ENCODE measurements around the gene TRIM3. TPM values are rescaled to one million over a fixed set of nuclear protein-coding genes. Genes with fewer than 3 reads are reported as not detected.
A peak's percentile ranks its signal among the peaks of the same experiment; 100 is the strongest.

The TRIM3 gene
- total RNA-seq, 1 experiment from 2014 or later, result 20.4 TPM

DNA sequence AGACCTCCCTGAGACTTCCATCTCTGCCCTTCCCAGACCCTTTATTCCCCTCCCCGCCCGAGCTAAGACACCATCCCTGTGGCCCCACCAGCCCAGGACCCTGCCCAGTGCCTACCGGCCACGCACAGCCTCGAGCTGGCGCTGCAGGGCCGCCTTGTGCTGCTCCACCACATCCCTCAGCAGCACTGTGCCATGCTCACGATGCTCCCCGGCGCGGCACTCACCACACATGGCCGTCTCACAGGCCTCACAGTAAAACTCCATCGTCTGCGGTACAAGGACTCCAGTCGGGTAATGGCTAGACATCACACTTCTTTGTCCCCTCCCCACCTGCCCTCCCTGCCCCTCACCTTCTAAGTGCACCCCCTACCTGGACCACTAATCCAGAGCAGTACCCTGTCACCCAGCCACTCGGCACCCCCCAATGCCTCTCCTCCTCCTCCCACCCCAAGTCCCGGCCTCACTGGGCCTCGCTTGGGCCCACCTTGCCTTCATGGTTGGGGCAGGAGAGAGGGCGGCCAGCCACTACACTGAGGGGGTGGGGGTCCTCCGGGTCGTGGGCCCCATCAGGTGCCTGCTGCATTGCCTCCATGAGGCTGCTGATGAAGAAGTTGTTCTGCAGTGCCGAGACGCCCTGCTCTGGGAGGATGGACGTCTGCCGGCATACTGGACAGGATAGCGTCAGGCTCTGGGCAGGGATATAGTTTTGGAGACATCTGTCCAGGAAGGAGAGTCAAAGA, 16.0 kb downstream of the TRIM3 start:
- Histone ChIP-seq H3K27ac (ENCODE audit: low read length) (no peak overlapping the region), H3K9me2 (replicated peaks; ENCODE audit: insufficient read depth, low read length) (no peaks in the 10 kb centered on the region), H2AFZ (ENCODE audit: low read length) (no peak overlapping the region), H3K36me3 (ENCODE audit: insufficient read depth, low read length) (no peaks in the 10 kb centered on the region), H3K4me2 (ENCODE audit: low read depth, low read length, poor library complexity, severe bottlenecking) (no peak overlapping the region), H3K9ac (ENCODE audit: low read length) (no peak overlapping the region), H3K79me2 (ENCODE audit: low read length) (no peaks in the 10 kb centered on the region), H3K9me3 (ENCODE audit: low read length) (no peaks in the 10 kb centered on the region), H3K4me1 (ENCODE audit: low read length) (peaks cover 16% of the 10 kb centered on the region), H3K27me3 (ENCODE audit: low read length) (no peaks in the 10 kb centered on the region), H3K4me3 (ENCODE audit: low read length) (no peak overlapping the region), H4K20me1 (ENCODE audit: insufficient read depth, low read depth, low read length) (no peaks in the 10 kb centered on the region)
- no peak for DNase-seq

- H3K36me3 ChIP-seq (ENCODE audit: insufficient read depth, low read length), result no peaks in the 10 kb centered on the region
- DNase-seq, result no peak
- H3K9me2 ChIP-seq (replicated peaks; ENCODE audit: insufficient read depth, low read length), result no peaks in the 10 kb centered on the region
- no peak overlapping the region for H3K9ac ChIP-seq (ENCODE audit: low read length)
- no peaks in the 10 kb centered on the region for H3K27me3 ChIP-seq (ENCODE audit: low read length)
- H3K27ac ChIP-seq (ENCODE audit: low read length), result no peak overlapping the region
- no peak overlapping the region for H2AFZ ChIP-seq (ENCODE audit: low read length)
- no peaks in the 10 kb centered on the region for H4K20me1 ChIP-seq (ENCODE audit: insufficient read depth, low read depth, low read length)
- H3K9me3 ChIP-seq (ENCODE audit: low read length), result no peaks in the 10 kb centered on the region
- H3K4me1 ChIP-seq (ENCODE audit: low read length), result peaks cover 16% of the 10 kb centered on the region
- H3K79me2 ChIP-seq (ENCODE audit: low read length), result no peaks in the 10 kb centered on the region
- H3K4me3 ChIP-seq (ENCODE audit: low read length), result no peak overlapping the region
- no peak overlapping the region for H3K4me2 ChIP-seq (ENCODE audit: low read depth, low read length, poor library complexity, severe bottlenecking)
These were observed 17.2 kb downstream of the TRIM3 start for GRCh38 chr11:6456361-6457073.

DNA sequence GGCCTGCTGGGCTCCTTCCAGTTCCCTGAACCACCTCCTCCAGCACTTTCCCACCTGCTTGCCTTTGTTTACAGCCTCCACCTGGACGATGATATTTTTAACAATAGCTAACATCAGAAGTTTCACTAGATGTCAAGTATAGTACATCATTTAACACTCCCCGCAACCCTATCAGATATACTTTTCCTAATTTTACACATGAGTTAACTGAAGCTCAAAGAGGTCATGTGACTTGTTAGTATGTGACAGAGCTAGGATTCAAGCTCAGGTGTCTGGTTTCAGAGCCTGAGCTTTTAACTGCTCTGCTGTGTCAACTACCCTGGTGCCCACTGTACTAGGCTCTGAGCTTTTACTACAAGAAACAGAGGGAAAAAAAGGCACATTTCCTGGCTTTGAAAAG, 18.7 kb downstream of the TRIM3 start:
- DNase-seq, result no peak
- H3K4me2 ChIP-seq (ENCODE audit: low read depth, low read length, poor library complexity, severe bottlenecking), result no peak overlapping the region
- no peak overlapping the region for H3K27ac ChIP-seq (ENCODE audit: low read length)
- no peak overlapping the region for H3K4me3 ChIP-seq (ENCODE audit: low read length)
- no peaks in the 10 kb centered on the region for H3K9me3 ChIP-seq (ENCODE audit: low read length)
- no peaks in the 10 kb centered on the region for H3K79me2 ChIP-seq (ENCODE audit: low read length)
- no peaks in the 10 kb centered on the region for H3K36me3 ChIP-seq (ENCODE audit: insufficient read depth, low read length)
- H3K4me1 ChIP-seq (ENCODE audit: low read length), result peaks cover 16% of the 10 kb centered on the region
- H3K9ac ChIP-seq (ENCODE audit: low read length), result no peak overlapping the region
- H4K20me1 ChIP-seq (ENCODE audit: insufficient read depth, low read depth, low read length), result no peaks in the 10 kb centered on the region
- H3K27me3 ChIP-seq (ENCODE audit: low read length), result no peaks in the 10 kb centered on the region
- no peaks in the 10 kb centered on the region for H3K9me2 ChIP-seq (replicated peaks; ENCODE audit: insufficient read depth, low read length)
- H2AFZ ChIP-seq (ENCODE audit: low read length), result no peak overlapping the region

- no peak overlapping the region for H3K4me3 ChIP-seq (ENCODE audit: low read length)
- no peaks in the 10 kb centered on the region for H3K79me2 ChIP-seq (ENCODE audit: low read length)
- no peaks in the 10 kb centered on the region for H3K27me3 ChIP-seq (ENCODE audit: low read length)
- H2AFZ ChIP-seq (ENCODE audit: low read length), result no peak overlapping the region
- no peaks in the 10 kb centered on the region for H3K36me3 ChIP-seq (ENCODE audit: insufficient read depth, low read length)
- H3K9me3 ChIP-seq (ENCODE audit: low read length), result no peaks in the 10 kb centered on the region
- no peak overlapping the region for H3K4me2 ChIP-seq (ENCODE audit: low read depth, low read length, poor library complexity, severe bottlenecking)
- no peak overlapping the region for H3K9ac ChIP-seq (ENCODE audit: low read length)
- H4K20me1 ChIP-seq (ENCODE audit: insufficient read depth, low read depth, low read length), result no peaks in the 10 kb centered on the region
- no peak overlapping the region for H3K27ac ChIP-seq (ENCODE audit: low read length)
- no peaks in the 10 kb centered on the region for H3K9me2 ChIP-seq (replicated peaks; ENCODE audit: insufficient read depth, low read length)
- H3K4me1 ChIP-seq (ENCODE audit: low read length), result peaks cover 6% of the 10 kb centered on the region
- DNase-seq, result no peak
These were observed 20.6 kb downstream of the TRIM3 start for GRCh38 chr11:6453152-6453551.

- H3K4me3 ChIP-seq (ENCODE audit: low read length), result no peak overlapping the region
- H3K27ac ChIP-seq (ENCODE audit: low read length), result no peak overlapping the region
- no peaks in the 10 kb centered on the region for H3K36me3 ChIP-seq (ENCODE audit: insufficient read depth, low read length)
- H4K20me1 ChIP-seq (ENCODE audit: insufficient read depth, low read depth, low read length), result no peaks in the 10 kb centered on the region
- no peaks in the 10 kb centered on the region for H3K27me3 ChIP-seq (ENCODE audit: low read length)
- H3K9ac ChIP-seq (ENCODE audit: low read length), result no peak overlapping the region
- no peak overlapping the region for H2AFZ ChIP-seq (ENCODE audit: low read length)
- H3K79me2 ChIP-seq (ENCODE audit: low read length), result no peaks in the 10 kb centered on the region
- H3K4me1 ChIP-seq (ENCODE audit: low read length), result peaks cover 6% of the 10 kb centered on the region
- no peak for DNase-seq
- no peak overlapping the region for H3K4me2 ChIP-seq (ENCODE audit: low read depth, low read length, poor library complexity, severe bottlenecking)
- H3K9me3 ChIP-seq (ENCODE audit: low read length), result no peaks in the 10 kb centered on the region
- H3K9me2 ChIP-seq (replicated peaks; ENCODE audit: insufficient read depth, low read length), result no peaks in the 10 kb centered on the region
These were observed 21.5 kb downstream of the TRIM3 start for GRCh38 chr11:6452219-6452618.

GRCh38 chr11:6448574-6448973, 25.2 kb downstream of the TRIM3 start:
- H2AFZ ChIP-seq (ENCODE audit: low read length), result no peak overlapping the region
- no peaks in the 10 kb centered on the region for H3K36me3 ChIP-seq (ENCODE audit: insufficient read depth, low read length)
- H3K79me2 ChIP-seq (ENCODE audit: low read length), result no peaks in the 10 kb centered on the region
- DNase-seq, result no peak
- no peaks in the 10 kb centered on the region for H3K9me3 ChIP-seq (ENCODE audit: low read length)
- H3K9ac ChIP-seq (ENCODE audit: low read length), result no peak overlapping the region
- H3K4me2 ChIP-seq (ENCODE audit: low read depth, low read length, poor library complexity, severe bottlenecking), result no peak overlapping the region
- no peak overlapping the region for H3K27ac ChIP-seq (ENCODE audit: low read length)
- H3K4me1 ChIP-seq (ENCODE audit: low read length), result no peaks in the 10 kb centered on the region
- no peaks in the 10 kb centered on the region for H3K27me3 ChIP-seq (ENCODE audit: low read length)
- no peaks in the 10 kb centered on the region for H4K20me1 ChIP-seq (ENCODE audit: insufficient read depth, low read depth, low read length)
- H3K9me2 ChIP-seq (replicated peaks; ENCODE audit: insufficient read depth, low read length), result no peaks in the 10 kb centered on the region
- H3K4me3 ChIP-seq (ENCODE audit: low read length), result no peak overlapping the region

GRCh38 chr11:6443269-6444003, 30.3 kb downstream of the TRIM3 start:
- no peak overlapping the region for H3K9ac ChIP-seq (ENCODE audit: low read length)
- H3K4me3 ChIP-seq (ENCODE audit: low read length), result no peak overlapping the region
- H3K27ac ChIP-seq (ENCODE audit: low read length), result no peak overlapping the region
- no peaks in the 10 kb centered on the region for H3K79me2 ChIP-seq (ENCODE audit: low read length)
- H3K27me3 ChIP-seq (ENCODE audit: low read length), result no peaks in the 10 kb centered on the region
- no peaks in the 10 kb centered on the region for H4K20me1 ChIP-seq (ENCODE audit: insufficient read depth, low read depth, low read length)
- H3K4me1 ChIP-seq (ENCODE audit: low read length), result no peaks in the 10 kb centered on the region
- no peaks in the 10 kb centered on the region for H3K9me2 ChIP-seq (replicated peaks; ENCODE audit: insufficient read depth, low read length)
- H3K9me3 ChIP-seq (ENCODE audit: low read length), result no peaks in the 10 kb centered on the region
- no peak overlapping the region for H2AFZ ChIP-seq (ENCODE audit: low read length)
- peak; percentile 76 for DNase-seq
- no peaks in the 10 kb centered on the region for H3K36me3 ChIP-seq (ENCODE audit: insufficient read depth, low read length)
- no peak overlapping the region for H3K4me2 ChIP-seq (ENCODE audit: low read depth, low read length, poor library complexity, severe bottlenecking)

- Histone ChIP-seq H3K36me3 (ENCODE audit: insufficient read depth, low read length) (no peaks in the 10 kb centered on the region), H3K79me2 (ENCODE audit: low read length) (no peaks in the 10 kb centered on the region), H3K4me2 (ENCODE audit: low read depth, low read length, poor library complexity, severe bottlenecking) (no peak overlapping the region), H4K20me1 (ENCODE audit: insufficient read depth, low read depth, low read length) (no peaks in the 10 kb centered on the region), H3K9me3 (ENCODE audit: low read length) (no peaks in the 10 kb centered on the region), H3K9ac (ENCODE audit: low read length) (no peak overlapping the region), H3K4me1 (ENCODE audit: low read length) (peaks cover 6% of the 10 kb centered on the region), H3K9me2 (replicated peaks; ENCODE audit: insufficient read depth, low read length) (no peaks in the 10 kb centered on the region), H3K4me3 (ENCODE audit: low read length) (no peak overlapping the region), H2AFZ (ENCODE audit: low read length) (no peak overlapping the region), H3K27ac (ENCODE audit: low read length) (no peak overlapping the region), H3K27me3 (ENCODE audit: low read length) (no peaks in the 10 kb centered on the region)
- no peak for DNase-seq
These were observed 31.3 kb downstream of the TRIM3 start for GRCh38 chr11:6442441-6442840.

All from Karpas-422 (cell line).